Measurements from ENCODE around the gene PTGER2. TPM values are rescaled to one million over a fixed set of nuclear protein-coding genes. Genes with fewer than 3 reads are reported as not detected.

Gene PTGER2
- total RNA-seq, 1 experiment from 2014 or later, result 0.12 TPM

GRCh38 chr14:52363961-52364360 lies 49.8 kb downstream of the PTGER2 start:
- intact Hi-C loops (cut with micrococcal nuclease), result no loop called here
- ChIA-PET CTCF (interaction anchor here (0.6 to 1.2 kb wide), 3 partner anchors 64 to 103 kb away, joined by 3 to 4 read pairs (median 3); no protein-coding TSS in a partner anchor), POLR2A (interaction anchor here (0.8 to 1.2 kb wide), 3 partner anchors 19 to 52 kb away, joined by 3 to 6 read pairs (median 3); no protein-coding TSS in a partner anchor)
- H3K4me1 Mint-ChIP-seq (ENCODE audit: insufficient read depth, unreplicated experiment), result peaks cover 19% of the 10 kb centered on the region
- H3K36me3 Mint-ChIP-seq (ENCODE audit: insufficient read depth, unreplicated experiment), result no peaks in the 10 kb centered on the region
- no peak overlapping the region for H3K4me3 Mint-ChIP-seq (ENCODE audit: unreplicated experiment)
- TF ChIP-seq CTCF (IDR thresholded peaks at IDR 0.05; ENCODE audit: unreplicated experiment), result no peak
- H3K27ac Mint-ChIP-seq (ENCODE audit: low read depth, unreplicated experiment), result no peak overlapping the region
- no TSS peak for BruUV-seq (replicated peaks)
- H3K27me3 Mint-ChIP-seq (ENCODE audit: insufficient read depth, unreplicated experiment), result no peaks in the 10 kb centered on the region
- no peak for DNase-seq (ENCODE audit: unreplicated experiment)
- H3K9me3 Mint-ChIP-seq (ENCODE audit: unreplicated experiment), result no peaks in the 10 kb centered on the region

- BruUV-seq (replicated peaks), result no TSS peak
- no peaks in the 10 kb centered on the region for H3K36me3 Mint-ChIP-seq (ENCODE audit: insufficient read depth, unreplicated experiment)
- no peaks in the 10 kb centered on the region for H3K27me3 Mint-ChIP-seq (ENCODE audit: insufficient read depth, unreplicated experiment)
- H3K4me1 Mint-ChIP-seq (ENCODE audit: insufficient read depth, unreplicated experiment), result peaks cover 19% of the 10 kb centered on the region
- H3K4me3 Mint-ChIP-seq (ENCODE audit: unreplicated experiment), result no peak overlapping the region
- no peak for DNase-seq (ENCODE audit: unreplicated experiment)
- no peak for TF ChIP-seq CTCF (IDR thresholded peaks at IDR 0.05; ENCODE audit: unreplicated experiment)
- POLR2A ChIA-PET, result interaction anchor here (0.6 to 1.2 kb wide), 3 partner anchors 9 to 20 kb away, joined by 3 to 4 read pairs (median 3); no protein-coding TSS in a partner anchor
- intact Hi-C loops (cut with micrococcal nuclease), result no loop called here
- no peaks in the 10 kb centered on the region for H3K9me3 Mint-ChIP-seq (ENCODE audit: unreplicated experiment)
- H3K27ac Mint-ChIP-seq (ENCODE audit: low read depth, unreplicated experiment), result no peak overlapping the region
- CTCF ChIA-PET, result interaction anchor here (1.2 kb wide), 1 partner anchor 65 kb away, joined by 4 read pairs; no protein-coding TSS in a partner anchor
Observed at GRCh38 chr14:52365071-52365470, 51.0 kb downstream of the PTGER2 start.

GRCh38 chr14:52366796-52367315 lies 52.7 kb downstream of the PTGER2 start:
- TF ChIP-seq CTCF (IDR thresholded peaks at IDR 0.05; ENCODE audit: unreplicated experiment), result no peak
- Mint-ChIP-seq H3K4me1 (ENCODE audit: insufficient read depth, unreplicated experiment) (peaks cover 12% of the 10 kb centered on the region), H3K27ac (ENCODE audit: low read depth, unreplicated experiment) (no peak overlapping the region), H3K4me3 (ENCODE audit: unreplicated experiment) (no peak overlapping the region), H3K27me3 (ENCODE audit: insufficient read depth, unreplicated experiment) (no peaks in the 10 kb centered on the region), H3K36me3 (ENCODE audit: insufficient read depth, unreplicated experiment) (no peaks in the 10 kb centered on the region), H3K9me3 (ENCODE audit: unreplicated experiment) (no peaks in the 10 kb centered on the region)
- ChIA-PET POLR2A (interaction anchor here (0.6 kb wide), 1 partner anchor 16 kb away, joined by 3 read pairs; no protein-coding TSS in a partner anchor), CTCF (interaction anchor here (0.6 kb wide), 3 partner anchors 81 to 433 kb away, joined by 3 to 4 read pairs (median 4); no protein-coding TSS in a partner anchor)
- no peak for DNase-seq (ENCODE audit: unreplicated experiment)
- BruUV-seq (replicated peaks), result no TSS peak
- intact Hi-C loops (cut with micrococcal nuclease), result no loop called here

GRCh38 chr14:52369305-52369801 lies 55.2 kb downstream of the PTGER2 start:
- H3K4me3 Mint-ChIP-seq (ENCODE audit: unreplicated experiment), result no peak overlapping the region
- POLR2A ChIA-PET, result interaction anchor here (0.6 to 1.4 kb wide), 2 partner anchors 88 to 100 kb away, joined by 3 to 8 read pairs; no protein-coding TSS in a partner anchor
- no peaks in the 10 kb centered on the region for H3K27me3 Mint-ChIP-seq (ENCODE audit: insufficient read depth, unreplicated experiment)
- CTCF ChIA-PET, result no interaction called here
- no peak overlapping the region for H3K27ac Mint-ChIP-seq (ENCODE audit: low read depth, unreplicated experiment)
- peaks cover 9% of the 10 kb centered on the region for H3K9me3 Mint-ChIP-seq (ENCODE audit: unreplicated experiment)
- TF ChIP-seq CTCF (IDR thresholded peaks at IDR 0.05; ENCODE audit: unreplicated experiment), result no peak
- BruUV-seq (replicated peaks), result no TSS peak
- intact Hi-C loops (cut with micrococcal nuclease), result no loop called here
- H3K4me1 Mint-ChIP-seq (ENCODE audit: insufficient read depth, unreplicated experiment), result peaks cover 12% of the 10 kb centered on the region
- peak; percentile 60 for DNase-seq (ENCODE audit: unreplicated experiment)
- no peaks in the 10 kb centered on the region for H3K36me3 Mint-ChIP-seq (ENCODE audit: insufficient read depth, unreplicated experiment)
